Neural crest cell (in vitro differentiated cells): ENCODE measurements around the gene ZPBP2. TPM values are rescaled to one million over a fixed set of nuclear protein-coding genes. Genes with fewer than 3 reads are reported as not detected.
"Not testable (repeated sequence)": the region's sequence is repeated elsewhere in the genome, so short reads cannot be mapped to it uniquely, and the experiment has no call there.

Experiments
- DNase-seq: peaks from one replicate; pipeline ENCODE4 v3.0.0; 2021; ENCODE audit warnings: low read depth, mixed read lengths, low spot score
- H3K27ac Mint-ChIP-seq: one replicate; pipeline ENCODE4 v1.8.0; 2021; ENCODE audit warnings: mild to moderate bottlenecking, mixed read lengths; ENCODE audit not compliant: unreplicated experiment
- H3K27me3 Mint-ChIP-seq: 2 replicates; pipeline ENCODE4 v1.8.0; 2021; ENCODE audit warnings: low read depth, mild to moderate bottlenecking, mixed read lengths
- H3K36me3 Mint-ChIP-seq: 2 replicates; pipeline ENCODE4 v1.8.0; 2021; ENCODE audit warnings: low read depth, mild to moderate bottlenecking, mixed read lengths
- H3K4me1 Mint-ChIP-seq: 2 replicates; pipeline ENCODE4 v1.8.0; 2021; ENCODE audit warnings: mixed read lengths
- H3K4me3 Mint-ChIP-seq: one replicate; pipeline ENCODE4 v1.8.0; 2021; ENCODE audit warnings: mild to moderate bottlenecking, mixed read lengths
- H3K9me3 Mint-ChIP-seq: 2 replicates; pipeline ENCODE4 v1.8.0; 2021; ENCODE audit warnings: mixed read lengths
- CTCF ChIP-seq: fragments of 200-600 bp; sonication (generic); conservative IDR thresholded peaks from 2 replicates; pipeline ENCODE4 v1.5.0; 2021; ENCODE audit warnings: antibody characterized with exemption, mild to moderate bottlenecking
- total RNA-seq: library from RNA; stranded (reverse); gene quantifications from 2 replicates; pipeline ENCODE4 v1.2.1, GENCODE V29; 2021

ZPBP2 gene
- total RNA-seq, 1 donor from 2014 or later = not detected

GRCh38 chr17:39845052-39845846 is 22.8 kb upstream of the ZPBP2 start:
- no peak for DNase-seq
- H3K4me1 Mint-ChIP-seq = no peaks in the 10 kb centered on the region
- TF ChIP-seq CTCF = no peak
- H3K27ac Mint-ChIP-seq = no peak overlapping the region
- no peak overlapping the region for H3K4me3 Mint-ChIP-seq
- H3K36me3 Mint-ChIP-seq = no peaks in the 10 kb centered on the region
- peaks cover 61% of the 10 kb centered on the region for H3K27me3 Mint-ChIP-seq
- no peaks in the 10 kb centered on the region for H3K9me3 Mint-ChIP-seq

DNA sequence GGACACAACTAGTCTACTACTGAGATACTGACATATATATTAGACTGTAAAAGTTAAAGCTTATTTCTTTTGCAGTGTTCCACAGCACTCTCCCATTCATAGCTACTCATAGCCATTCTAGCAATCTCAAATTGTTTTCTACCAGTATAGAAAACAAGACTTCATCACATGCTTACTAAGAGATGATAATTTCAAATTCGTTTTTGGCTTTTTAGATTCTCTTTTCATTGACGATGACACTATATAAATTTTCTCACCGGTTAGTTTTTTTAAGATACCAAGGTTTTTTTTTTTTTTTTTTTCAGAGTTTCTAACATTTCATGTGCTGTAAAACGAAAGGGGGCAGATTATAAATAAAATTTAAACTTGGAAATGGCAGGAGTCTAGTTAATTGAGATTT is 21.8 kb upstream of the ZPBP2 start:
- Mint-ChIP-seq H3K27ac (no peak overlapping the region), H3K4me3 (no peak overlapping the region), H3K36me3 (no peaks in the 10 kb centered on the region), H3K4me1 (no peaks in the 10 kb centered on the region), H3K9me3 (no peaks in the 10 kb centered on the region), H3K27me3 (peaks cover 57% of the 10 kb centered on the region)
- no peak for DNase-seq
- no peak for TF ChIP-seq CTCF

GRCh38 chr17:39848600-39848999 is 19.4 kb upstream of the ZPBP2 start:
- Mint-ChIP-seq H3K9me3 (no peaks in the 10 kb centered on the region), H3K4me1 (no peaks in the 10 kb centered on the region), H3K36me3 (no peaks in the 10 kb centered on the region), H3K27me3 (peaks cover 54% of the 10 kb centered on the region), H3K27ac (no peak overlapping the region), H3K4me3 (no peak overlapping the region)
- no peak for DNase-seq
- TF ChIP-seq CTCF = no peak

DNA sequence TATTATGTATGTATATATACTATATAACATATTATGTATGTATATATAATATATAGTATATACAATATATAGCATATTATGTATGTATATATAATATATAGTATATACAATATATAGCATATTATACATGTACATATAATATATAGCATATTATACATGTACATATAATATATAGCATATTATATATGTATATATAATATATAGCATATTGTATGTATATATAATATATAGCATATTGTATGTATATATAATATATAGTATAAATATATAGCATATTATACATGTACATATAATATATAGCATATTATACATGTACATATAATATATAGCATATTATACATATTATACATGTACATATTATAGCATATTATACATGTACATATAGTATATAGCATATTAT is 17.8 kb upstream of the ZPBP2 start:
- H3K4me1 Mint-ChIP-seq, H3K36me3 Mint-ChIP-seq, DNase-seq, H3K27ac Mint-ChIP-seq, H3K9me3 Mint-ChIP-seq, H3K4me3 Mint-ChIP-seq: not testable (repeated sequence)
- peaks cover 53% of the 10 kb centered on the region for H3K27me3 Mint-ChIP-seq

DNA sequence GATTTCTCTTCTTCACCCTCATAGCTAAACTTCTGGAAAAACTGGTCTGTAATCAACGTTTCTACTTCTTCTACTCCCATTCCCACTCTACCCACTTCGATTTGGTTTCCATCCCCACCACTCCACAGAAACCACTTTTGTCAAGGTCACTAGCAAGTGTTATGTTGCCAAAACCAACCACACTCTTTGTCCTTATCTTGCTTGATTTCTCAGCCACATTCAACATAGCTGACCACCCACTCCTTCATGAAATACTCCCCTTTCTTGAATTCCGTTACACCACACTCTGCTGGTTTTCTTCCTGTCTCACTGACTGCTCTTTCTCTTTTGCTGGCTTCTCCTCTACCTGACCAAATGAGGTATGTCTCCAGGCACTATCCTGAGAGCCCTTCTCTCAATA is 15.8 kb upstream of the ZPBP2 start:
- H3K4me1 Mint-ChIP-seq = no peaks in the 10 kb centered on the region
- H3K27me3 Mint-ChIP-seq = peaks cover 48% of the 10 kb centered on the region
- no peaks in the 10 kb centered on the region for H3K9me3 Mint-ChIP-seq
- DNase-seq = no peak
- no peak for TF ChIP-seq CTCF
- no peak overlapping the region for H3K4me3 Mint-ChIP-seq
- H3K27ac Mint-ChIP-seq = no peak overlapping the region
- H3K36me3 Mint-ChIP-seq = no peaks in the 10 kb centered on the region

DNA sequence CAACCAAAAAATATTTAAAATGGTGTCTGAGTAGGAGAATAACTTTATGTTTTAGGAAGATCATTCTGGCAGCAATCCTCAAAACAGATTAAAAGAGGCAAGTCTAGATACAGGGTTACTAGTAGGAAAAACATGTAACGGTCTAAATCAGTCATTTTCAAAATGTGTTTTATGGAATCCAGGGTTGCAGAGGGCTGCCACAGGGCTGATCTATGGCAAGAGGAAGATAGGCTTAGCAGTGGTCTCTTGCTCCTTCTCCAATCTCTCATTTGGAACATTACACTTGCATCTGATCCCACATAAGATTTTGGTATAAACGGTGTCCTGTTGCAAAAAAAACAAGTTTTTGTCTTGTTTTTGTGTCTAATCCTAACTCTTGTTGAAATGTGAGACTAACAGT is 13.1 kb upstream of the ZPBP2 start:
- H3K27me3 Mint-ChIP-seq = peaks cover 48% of the 10 kb centered on the region
- TF ChIP-seq CTCF = no peak
- no peak overlapping the region for H3K4me3 Mint-ChIP-seq
- DNase-seq = no peak
- no peaks in the 10 kb centered on the region for H3K9me3 Mint-ChIP-seq
- H3K27ac Mint-ChIP-seq = no peak overlapping the region
- no peaks in the 10 kb centered on the region for H3K36me3 Mint-ChIP-seq
- no peaks in the 10 kb centered on the region for H3K4me1 Mint-ChIP-seq

DNA sequence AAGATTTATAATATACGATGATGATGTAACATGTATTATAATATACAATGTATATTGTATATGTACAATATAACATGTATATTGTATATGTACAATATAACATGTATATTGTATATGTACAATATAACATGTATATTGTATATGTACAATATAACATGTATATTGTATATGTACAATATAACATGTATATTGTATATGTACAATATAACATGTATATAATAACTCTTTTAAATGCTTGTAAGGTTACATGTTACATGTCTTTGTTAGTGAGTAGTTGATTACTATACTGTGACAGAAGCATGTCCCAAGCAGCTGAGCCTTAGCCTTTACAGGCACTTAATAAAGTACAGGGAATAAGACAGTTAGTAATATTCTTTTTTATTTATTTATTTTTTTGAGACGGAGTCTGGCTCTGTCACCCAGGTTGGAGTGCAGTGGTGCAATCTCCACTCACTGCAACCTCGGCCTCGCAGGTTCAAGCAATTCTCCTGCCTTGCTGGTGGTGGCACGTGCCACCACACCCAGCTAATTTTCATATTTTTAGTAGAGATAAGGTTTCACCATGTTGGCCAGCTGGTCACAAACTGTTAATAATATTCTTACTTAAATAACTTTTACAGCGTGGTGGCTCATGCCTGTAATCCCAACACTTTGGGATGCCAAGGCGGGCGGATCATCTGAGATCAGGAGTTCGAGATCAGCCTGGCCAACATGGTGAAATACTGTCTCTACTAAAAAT is 11.9 kb upstream of the ZPBP2 start:
- H3K9me3 Mint-ChIP-seq, H3K27ac Mint-ChIP-seq, DNase-seq, H3K36me3 Mint-ChIP-seq, H3K4me3 Mint-ChIP-seq, H3K4me1 Mint-ChIP-seq: not testable (repeated sequence)
- H3K27me3 Mint-ChIP-seq = peaks cover 57% of the 10 kb centered on the region
